Measurements from ENCODE around the gene EMC6. TPM values are rescaled to one million over a fixed set of nuclear protein-coding genes. Genes with fewer than 3 reads are reported as not detected.

The EMC6 gene
- total RNA-seq, 1 experiment from 2014 or later, result 62.4 TPM

GRCh38 chr17:3668279-3669084 lies at the start of gene EMC6, which contains the start of gene TAX1BP3 (continued):
- no peak for TF ChIP-seq ZBTB33 (IDR thresholded peaks at IDR 0.05; ENCODE audit: extremely low read depth, insufficient replicate concordance, low read length)
- no peak for TF ChIP-seq JUND (IDR thresholded peaks at IDR 0.05)
- no peak for TF ChIP-seq ELF1 (IDR thresholded peaks at IDR 0.05; ENCODE audit: borderline replicate concordance, low read depth)
- peak; percentile 33; the same call in 1 of the 2 replicates for TF ChIP-seq SIN3A (IDR thresholded peaks at IDR 0.05; ENCODE audit: low read depth)
- no peak for TF ChIP-seq ZNF274 (IDR thresholded peaks at IDR 0.05; ENCODE audit: low read depth, low read length)
- TF ChIP-seq TCF7L2 (IDR thresholded peaks at IDR 0.05; ENCODE audit: borderline replicate concordance, extremely low read depth, insufficient read depth, insufficient read length), result peak; percentile 57

DNA sequence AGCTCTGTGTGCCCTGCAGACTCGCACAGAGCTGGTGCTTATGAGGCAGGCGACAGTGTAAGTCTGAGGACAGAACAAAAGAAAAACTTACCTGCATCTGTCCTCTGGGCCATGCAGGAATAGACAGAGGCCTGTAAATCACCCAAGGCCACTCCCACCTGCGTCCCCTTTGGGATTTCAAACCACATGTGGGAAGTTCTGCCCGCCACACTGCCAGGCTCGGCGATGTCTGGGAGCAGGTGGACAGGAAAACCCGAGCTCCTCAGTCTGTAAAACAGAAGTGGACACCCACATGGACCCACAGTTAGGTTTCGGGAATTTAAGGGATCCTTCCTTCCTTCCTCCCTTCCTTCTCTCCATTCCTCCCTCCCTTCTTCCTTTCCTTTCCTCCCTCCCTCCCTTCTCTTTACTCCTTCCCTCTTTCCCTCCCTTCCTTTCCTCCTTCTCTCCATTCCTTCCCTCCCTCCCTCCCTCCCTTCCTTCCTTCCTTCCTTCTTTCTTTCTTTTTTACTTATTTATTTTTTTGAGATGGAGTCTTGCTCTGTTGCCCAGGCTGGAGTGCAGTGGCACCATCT lies 47.4 kb upstream of the EMC6 start:
- DNase-seq (ENCODE audit: low read depth, low spot score) (no peak), ATAC-seq (no peak)
- Histone ChIP-seq H2AFZ (ENCODE audit: low read depth, low read length, poor library complexity, severe bottlenecking) (no peak overlapping the region), H4K20me1 (ENCODE audit: insufficient read depth) (no peaks in the 10 kb centered on the region), H3K4me1 (ENCODE audit: control insufficient read depth in 1 of 2, insufficient read depth in 2 of 2, low read length in 2 of 2) (no peaks in the 10 kb centered on the region), H3K9me3 (ENCODE audit: control insufficient read depth in 1 of 2, insufficient read depth in 1 of 2, low read depth in 1 of 2, low read length in 2 of 2) (no peaks in the 10 kb centered on the region), H3K9me2 (ENCODE audit: insufficient read depth) (no peaks in the 10 kb centered on the region), H3K27ac (ENCODE audit: low read depth, low read length) (no peak overlapping the region), H3K79me2 (ENCODE audit: insufficient read depth, low read length) (no peaks in the 10 kb centered on the region), H3K9ac (ENCODE audit: low read length) (no peak overlapping the region), H3K4me3 (replicated peaks in 1 of 2; ENCODE audit: low read depth in 1 of 2, low read length in 2 of 2) (no peak overlapping the region), H3K36me3 (ENCODE audit: control insufficient read depth in 1 of 2, insufficient read depth in 2 of 2, low read length in 2 of 2) (peaks cover 29 to 53% of the 10 kb centered on the region in 2 experiments), H3K27me3 (ENCODE audit: insufficient read depth, low read length) (no peaks in the 10 kb centered on the region), H3K4me2 (ENCODE audit: low read length) (no peak overlapping the region)
- no TSS peak for BruUV-seq (replicated peaks)
- ChIA-PET POLR2A (interaction anchor here (1.3 kb wide), 1 partner anchor 15 kb away, joined by 3 read pairs; the partner anchor contains the start of genes CTNS and SHPK), CTCF (interaction anchor here (1.5 kb wide), 1 partner anchor 19 kb away, joined by 4 read pairs; no protein-coding TSS in a partner anchor), RAD21 (ENCODE audit: low non-redundant PET in 1 of 2, low total read pairs in 2 of 2, uncharacterized antibody in 2 of 2, unreplicated experiment in 2 of 2) (no interaction called here)
- intact Hi-C loops (cut with micrococcal nuclease), result no loop called here
- no peak for TF ChIP-seq ATF3 (IDR thresholded peaks at IDR 0.05)
- TF ChIP-seq EZH2phosphoT487 (IDR thresholded peaks at IDR 0.05; ENCODE audit: borderline replicate concordance), result no peak
- TF ChIP-seq, protein P1, sequence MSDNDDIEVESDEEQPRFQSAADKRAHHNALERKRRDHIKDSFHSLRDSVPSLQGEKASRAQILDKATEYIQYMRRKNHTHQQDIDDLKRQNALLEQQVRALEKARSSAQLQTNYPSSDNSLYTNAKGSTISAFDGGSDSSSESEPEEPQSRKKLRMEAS (IDR thresholded peaks at IDR 0.05), result no peak
- TF ChIP-seq CBX3 (IDR thresholded peaks at IDR 0.05; ENCODE audit: low read depth), result no peak
- no peak for TF ChIP-seq EGR1 (IDR thresholded peaks at IDR 0.05; ENCODE audit: low read depth)
- no peak for TF ChIP-seq SRF (IDR thresholded peaks at IDR 0.05; ENCODE audit: low read depth)
- TF ChIP-seq POLR2A (IDR thresholded peaks at IDR 0.05; ENCODE audit: borderline replicate concordance, extremely low read depth, insufficient read depth, insufficient read length), result no peak
- TF ChIP-seq SP1 (IDR thresholded peaks at IDR 0.05; ENCODE audit: low read depth), result no peak
- no peak for TF ChIP-seq REST (IDR thresholded peaks at IDR 0.05; ENCODE audit: low read depth)
- TF ChIP-seq ZFX (IDR thresholded peaks at IDR 0.05), result no peak
- no peak for TF ChIP-seq ZBTB33 (IDR thresholded peaks at IDR 0.05; ENCODE audit: extremely low read depth, insufficient replicate concordance, low read length)
